SK-N-SH treated with all-trans-retinoic acid at 6 μM for 48 hours (cell line): ENCODE data around the gene SLC6A9.

ENCODE experiments used
- ATAC-seq: fragments of 200-7000 bp; cut with Tn5 transposase; 3 replicates; pipeline ENCODE4 v1.9.1; 2020; ENCODE audit warnings: mild to moderate bottlenecking, moderate library complexity
- ARNTL ChIP-seq: fragments of 450-650 bp; formaldehyde crosslinking; IDR thresholded peaks from 2 replicates; pipeline ENCODE4 v1.5.0; 2020; ENCODE audit warnings: low read depth, mild to moderate bottlenecking, moderate library complexity, borderline replicate concordance
- BACH2 ChIP-seq: fragments of 250-450 bp; sonication (Bioruptor Pico); IDR thresholded peaks from 2 replicates; pipeline ENCODE4 v1.9.0; 2021; ENCODE audit warnings: mild to moderate bottlenecking, borderline replicate concordance
- CSDC2 ChIP-seq: fragments of 250-450 bp; sonication (Bioruptor Pico); IDR thresholded peaks from 2 replicates; pipeline ENCODE4 v1.5.0; 2020; ENCODE audit warnings: mild to moderate bottlenecking, moderate library complexity
- ESRRG ChIP-seq: fragments of 250-450 bp; sonication (Bioruptor Pico); IDR thresholded peaks from 2 replicates; pipeline ENCODE4 v1.6.1; 2021; ENCODE audit warnings: mild to moderate bottlenecking
- GLIS3 ChIP-seq: fragments of 250-450 bp; sonication (Bioruptor Pico); IDR thresholded peaks from 2 replicates; pipeline ENCODE4 v1.5.0; 2020; ENCODE audit warnings: mild to moderate bottlenecking, moderate library complexity
- ISL1 ChIP-seq: fragments of 250-450 bp; sonication (Bioruptor Pico); IDR thresholded peaks from 2 replicates; pipeline ENCODE4 v2.1.2; 2022; ENCODE audit warnings: mild to moderate bottlenecking, moderate library complexity
- OSR1 ChIP-seq: fragments of 250-450 bp; sonication (Bioruptor Pico); IDR thresholded peaks from 2 replicates; pipeline ENCODE4 v1.8.0; 2022; ENCODE audit warnings: moderate library complexity, mild to moderate bottlenecking, inconsistent platforms
- PPARA ChIP-seq: fragments of 250-450 bp; sonication (Bioruptor Pico); IDR thresholded peaks from 2 replicates; pipeline ENCODE4 v1.5.0; 2020; ENCODE audit warnings: mild to moderate bottlenecking, borderline replicate concordance
- RARB ChIP-seq: fragments of 250-450 bp; sonication (Bioruptor Pico); IDR thresholded peaks from 2 replicates; pipeline ENCODE4 v1.8.0; 2021; ENCODE audit warnings: mild to moderate bottlenecking, moderate library complexity
- SNAI2 ChIP-seq: fragments of 250-450 bp; sonication (Bioruptor Pico); IDR thresholded peaks from 2 replicates; pipeline ENCODE4 v1.5.0; 2020; ENCODE audit warnings: mild to moderate bottlenecking, moderate library complexity
- TCF4 ChIP-seq: fragments of 250-450 bp; sonication (Bioruptor Pico); IDR thresholded peaks from 2 replicates; pipeline ENCODE4 v1.8.0; 2021; ENCODE audit warnings: mild to moderate bottlenecking, moderate library complexity, borderline replicate concordance
- TOX ChIP-seq: fragments of 250-450 bp; sonication (Bioruptor Pico); IDR thresholded peaks from 2 replicates; pipeline ENCODE4 v1.8.0; 2021; ENCODE audit warnings: mild to moderate bottlenecking, moderate library complexity, borderline replicate concordance
- ZC3H10 ChIP-seq: fragments of 250-450 bp; sonication (Bioruptor Pico); IDR thresholded peaks from 2 replicates; pipeline ENCODE4 v1.5.1; 2021; ENCODE audit warnings: mild to moderate bottlenecking, moderate library complexity
- ZFP3 ChIP-seq: fragments of 250-450 bp; sonication (Bioruptor Pico); IDR thresholded peaks from 2 replicates; pipeline ENCODE4 v1.5.0; 2020; ENCODE audit warnings: mild to moderate bottlenecking, moderate library complexity
- ZFP30 ChIP-seq: fragments of 450-650 bp; formaldehyde crosslinking; IDR thresholded peaks from 2 replicates; pipeline ENCODE4 v1.5.0; 2022; ENCODE audit warnings: mild to moderate bottlenecking, moderate library complexity
- ZNF565 ChIP-seq: fragments of 450-650 bp; formaldehyde crosslinking; conservative IDR thresholded peaks from 2 replicates; pipeline ENCODE4 v1.5.0; 2020; ENCODE audit warnings: low read depth, mild to moderate bottlenecking, moderate library complexity
- ZNF70 ChIP-seq: fragments of 450-650 bp; formaldehyde crosslinking; IDR thresholded peaks from 2 replicates; pipeline ENCODE4 v1.5.0; 2020; ENCODE audit warnings: mild to moderate bottlenecking, moderate library complexity
- ZNF8 ChIP-seq: fragments of 450-650 bp; formaldehyde crosslinking; IDR thresholded peaks from 2 replicates; pipeline ENCODE4 v1.5.0; 2020; ENCODE audit warnings: mild to moderate bottlenecking, moderate library complexity
- TF ChIP-seq, protein P1 (sequence below): fragments of 250-450 bp; sonication (Bioruptor Pico); IDR thresholded peaks from 2 replicates; pipeline ENCODE4 v1.5.1; 2020; ENCODE audit warnings: low read depth, mild to moderate bottlenecking, moderate library complexity
- TF ChIP-seq, protein P2 (sequence below): fragments of 250-450 bp; sonication (Bioruptor Pico); IDR thresholded peaks from 2 replicates; pipeline ENCODE4 v1.8.0; 2020; ENCODE audit warnings: mild to moderate bottlenecking, moderate library complexity, borderline replicate concordance
- TF ChIP-seq, protein P3 (sequence below): fragments of 250-450 bp; sonication (Bioruptor Pico); IDR thresholded peaks from 2 replicates; pipeline ENCODE4 v1.5.1; 2021; ENCODE audit warnings: mild to moderate bottlenecking, moderate library complexity
- TF ChIP-seq, protein P4 (sequence below): fragments of 250-450 bp; sonication (Bioruptor Pico); IDR thresholded peaks from 2 replicates; pipeline ENCODE4 v1.5.0; 2020; ENCODE audit warnings: mild to moderate bottlenecking, moderate library complexity

Gene SLC6A9

DNA sequence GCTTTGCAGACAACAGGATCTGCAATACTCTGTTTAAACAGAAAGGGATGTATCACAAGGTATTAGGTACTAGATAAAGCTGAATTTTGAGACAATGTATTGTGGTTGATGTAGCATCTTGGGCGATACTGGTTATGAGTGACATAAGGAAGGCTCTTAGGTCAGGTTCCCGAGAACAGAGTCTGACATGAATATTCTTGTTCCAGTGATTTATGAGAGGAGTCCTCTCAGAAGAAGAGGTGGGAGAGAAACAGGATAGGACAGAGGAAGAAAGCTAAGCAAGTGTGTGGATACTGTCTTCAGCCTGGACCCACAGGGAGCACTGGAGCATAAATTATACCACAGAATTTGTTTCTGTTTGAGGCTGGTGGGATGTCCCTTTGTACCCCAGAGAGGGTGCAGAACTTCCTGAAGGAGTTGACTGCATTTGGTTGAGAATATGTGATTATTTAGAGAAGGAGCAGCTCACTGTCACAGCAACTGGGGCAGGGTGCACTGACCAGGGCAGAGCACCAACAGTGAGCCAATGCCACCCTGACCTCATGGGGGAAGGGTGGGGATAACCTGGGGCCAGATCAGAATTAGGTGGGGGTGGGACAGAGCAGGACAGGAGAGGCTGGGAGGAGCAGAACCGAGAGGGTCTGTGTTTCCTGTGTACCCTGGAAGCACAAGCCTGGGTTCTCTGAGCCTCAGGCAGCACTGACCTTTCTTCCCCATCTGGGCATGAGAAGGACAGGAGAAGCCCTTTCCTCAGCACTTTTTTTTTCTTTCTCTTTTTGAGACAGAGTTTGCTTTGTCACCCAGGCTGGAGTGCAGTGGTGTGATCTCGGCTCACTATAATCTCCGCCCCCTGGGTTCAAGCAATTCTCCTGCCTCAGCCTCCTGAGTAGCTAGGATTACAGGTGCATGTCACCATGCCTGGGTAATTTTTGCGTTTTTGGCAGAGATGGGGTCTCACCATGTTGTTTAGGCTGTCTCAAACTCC is 36.3 kb upstream of the SLC6A9 start:
- TF ChIP-seq, protein P1, sequence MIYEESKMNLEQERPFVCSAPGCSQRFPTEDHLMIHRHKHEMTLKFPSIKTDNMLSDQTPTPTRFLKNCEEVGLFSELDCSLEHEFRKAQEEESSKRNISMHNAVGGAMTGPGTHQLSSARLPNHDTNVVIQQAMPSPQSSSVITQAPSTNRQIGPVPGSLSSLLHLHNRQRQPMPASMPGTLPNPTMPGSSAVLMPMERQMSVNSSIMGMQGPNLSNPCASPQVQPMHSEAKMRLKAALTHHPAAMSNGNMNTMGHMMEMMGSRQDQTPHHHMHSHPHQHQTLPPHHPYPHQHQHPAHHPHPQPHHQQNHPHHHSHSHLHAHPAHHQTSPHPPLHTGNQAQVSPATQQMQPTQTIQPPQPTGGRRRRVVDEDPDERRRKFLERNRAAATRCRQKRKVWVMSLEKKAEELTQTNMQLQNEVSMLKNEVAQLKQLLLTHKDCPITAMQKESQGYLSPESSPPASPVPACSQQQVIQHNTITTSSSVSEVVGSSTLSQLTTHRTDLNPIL: no peak
- TF ChIP-seq ZFP3 (CRISPR knock-in tag): no peak
- no peak for TF ChIP-seq BACH2 (CRISPR knock-in tag)
- TF ChIP-seq RARB: no peak
- no peak for TF ChIP-seq TCF4
- no peak for TF ChIP-seq SNAI2 (CRISPR knock-in tag)
- TF ChIP-seq CSDC2 (CRISPR knock-in tag): no peak
- TF ChIP-seq, protein P2, sequence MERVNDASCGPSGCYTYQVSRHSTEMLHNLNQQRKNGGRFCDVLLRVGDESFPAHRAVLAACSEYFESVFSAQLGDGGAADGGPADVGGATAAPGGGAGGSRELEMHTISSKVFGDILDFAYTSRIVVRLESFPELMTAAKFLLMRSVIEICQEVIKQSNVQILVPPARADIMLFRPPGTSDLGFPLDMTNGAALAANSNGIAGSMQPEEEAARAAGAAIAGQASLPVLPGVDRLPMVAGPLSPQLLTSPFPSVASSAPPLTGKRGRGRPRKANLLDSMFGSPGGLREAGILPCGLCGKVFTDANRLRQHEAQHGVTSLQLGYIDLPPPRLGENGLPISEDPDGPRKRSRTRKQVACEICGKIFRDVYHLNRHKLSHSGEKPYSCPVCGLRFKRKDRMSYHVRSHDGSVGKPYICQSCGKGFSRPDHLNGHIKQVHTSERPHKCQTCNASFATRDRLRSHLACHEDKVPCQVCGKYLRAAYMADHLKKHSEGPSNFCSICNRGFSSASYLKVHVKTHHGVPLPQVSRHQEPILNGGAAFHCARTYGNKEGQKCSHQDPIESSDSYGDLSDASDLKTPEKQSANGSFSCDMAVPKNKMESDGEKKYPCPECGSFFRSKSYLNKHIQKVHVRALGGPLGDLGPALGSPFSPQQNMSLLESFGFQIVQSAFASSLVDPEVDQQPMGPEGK: no peak
- no peak for TF ChIP-seq GLIS3 (CRISPR knock-in tag)
- TF ChIP-seq, protein P3, sequence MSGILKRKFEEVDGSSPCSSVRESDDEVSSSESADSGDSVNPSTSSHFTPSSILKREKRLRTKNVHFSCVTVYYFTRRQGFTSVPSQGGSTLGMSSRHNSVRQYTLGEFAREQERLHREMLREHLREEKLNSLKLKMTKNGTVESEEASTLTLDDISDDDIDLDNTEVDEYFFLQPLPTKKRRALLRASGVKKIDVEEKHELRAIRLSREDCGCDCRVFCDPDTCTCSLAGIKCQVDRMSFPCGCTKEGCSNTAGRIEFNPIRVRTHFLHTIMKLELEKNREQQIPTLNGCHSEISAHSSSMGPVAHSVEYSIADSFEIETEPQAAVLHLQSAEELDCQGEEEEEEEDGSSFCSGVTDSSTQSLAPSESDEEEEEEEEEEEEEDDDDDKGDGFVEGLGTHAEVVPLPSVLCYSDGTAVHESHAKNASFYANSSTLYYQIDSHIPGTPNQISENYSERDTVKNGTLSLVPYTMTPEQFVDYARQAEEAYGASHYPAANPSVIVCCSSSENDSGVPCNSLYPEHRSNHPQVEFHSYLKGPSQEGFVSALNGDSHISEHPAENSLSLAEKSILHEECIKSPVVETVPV (CRISPR knock-in tag): no peak
- no peak for TF ChIP-seq ZC3H10 (CRISPR knock-in tag)
- no peak for TF ChIP-seq ZFP30 (CRISPR knock-in tag)
- no peak for TF ChIP-seq ARNTL (CRISPR knock-in tag)
- no peak for TF ChIP-seq ZNF8
- TF ChIP-seq ISL1 (CRISPR knock-in tag): no peak
- no peak for TF ChIP-seq TOX
- TF ChIP-seq, protein P4, sequence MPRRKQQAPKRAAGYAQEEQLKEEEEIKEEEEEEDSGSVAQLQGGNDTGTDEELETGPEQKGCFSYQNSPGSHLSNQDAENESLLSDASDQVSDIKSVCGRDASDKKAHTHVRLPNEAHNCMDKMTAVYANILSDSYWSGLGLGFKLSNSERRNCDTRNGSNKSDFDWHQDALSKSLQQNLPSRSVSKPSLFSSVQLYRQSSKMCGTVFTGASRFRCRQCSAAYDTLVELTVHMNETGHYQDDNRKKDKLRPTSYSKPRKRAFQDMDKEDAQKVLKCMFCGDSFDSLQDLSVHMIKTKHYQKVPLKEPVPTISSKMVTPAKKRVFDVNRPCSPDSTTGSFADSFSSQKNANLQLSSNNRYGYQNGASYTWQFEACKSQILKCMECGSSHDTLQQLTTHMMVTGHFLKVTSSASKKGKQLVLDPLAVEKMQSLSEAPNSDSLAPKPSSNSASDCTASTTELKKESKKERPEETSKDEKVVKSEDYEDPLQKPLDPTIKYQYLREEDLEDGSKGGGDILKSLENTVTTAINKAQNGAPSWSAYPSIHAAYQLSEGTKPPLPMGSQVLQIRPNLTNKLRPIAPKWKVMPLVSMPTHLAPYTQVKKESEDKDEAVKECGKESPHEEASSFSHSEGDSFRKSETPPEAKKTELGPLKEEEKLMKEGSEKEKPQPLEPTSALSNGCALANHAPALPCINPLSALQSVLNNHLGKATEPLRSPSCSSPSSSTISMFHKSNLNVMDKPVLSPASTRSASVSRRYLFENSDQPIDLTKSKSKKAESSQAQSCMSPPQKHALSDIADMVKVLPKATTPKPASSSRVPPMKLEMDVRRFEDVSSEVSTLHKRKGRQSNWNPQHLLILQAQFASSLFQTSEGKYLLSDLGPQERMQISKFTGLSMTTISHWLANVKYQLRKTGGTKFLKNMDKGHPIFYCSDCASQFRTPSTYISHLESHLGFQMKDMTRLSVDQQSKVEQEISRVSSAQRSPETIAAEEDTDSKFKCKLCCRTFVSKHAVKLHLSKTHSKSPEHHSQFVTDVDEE (CRISPR knock-in tag): no peak
- no peak for TF ChIP-seq ESRRG (CRISPR knock-in tag)
- no peak for ATAC-seq

DNA sequence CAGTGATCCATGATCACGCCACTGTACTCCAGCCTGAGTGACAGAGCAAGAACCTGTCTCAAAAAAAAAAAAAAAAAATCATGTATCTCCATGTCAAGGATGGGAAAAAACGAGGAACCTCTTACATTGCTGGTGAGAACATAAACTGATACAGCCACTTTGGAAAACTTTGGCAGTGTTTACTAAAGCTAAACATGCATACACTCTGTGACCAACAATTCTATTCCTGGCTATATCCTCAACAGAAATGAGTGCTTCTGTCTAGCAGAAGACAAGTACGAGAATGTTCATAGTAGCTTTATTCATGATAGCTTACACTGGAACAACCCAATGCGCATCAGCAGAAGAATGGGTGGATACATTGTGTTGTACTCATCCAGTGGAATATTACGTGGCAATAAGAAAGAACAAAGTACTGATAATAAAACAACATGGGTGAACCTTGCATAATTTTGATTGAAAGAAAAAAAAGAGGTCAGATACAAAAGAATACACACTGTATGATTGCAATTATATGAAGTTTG is 31.5 kb upstream of the SLC6A9 start:
- TF ChIP-seq ZFP3 (CRISPR knock-in tag) (no peak), OSR1 (CRISPR knock-in tag) (no peak), ZFP30 (CRISPR knock-in tag) (no peak), ZNF8 (no peak), ARNTL (CRISPR knock-in tag) (no peak), CSDC2 (CRISPR knock-in tag) (no peak), ISL1 (CRISPR knock-in tag) (no peak), ZNF70 (CRISPR knock-in tag) (no peak), TCF4 (no peak), PPARA (CRISPR knock-in tag) (no peak), ZNF565 (CRISPR knock-in tag) (no peak), GLIS3 (CRISPR knock-in tag) (no peak)
- TF ChIP-seq, protein P3 (CRISPR knock-in tag): no peak
- TF ChIP-seq, protein P4 (CRISPR knock-in tag): no peak
- TF ChIP-seq, protein P2: no peak
- no peak for ATAC-seq
